Measurements from ENCODE around the gene TTC39A. TPM values are rescaled to one million over a fixed set of nuclear protein-coding genes. Genes with fewer than 3 reads are reported as not detected.
A peak's percentile ranks its signal among the peaks of the same experiment; 100 is the strongest.

Gene TTC39A
- 10 to 100 TPM in 1 of 2 donors, 1 to 10 TPM in 1; 7.9 to 21.3 TPM for total RNA-seq

DNA sequence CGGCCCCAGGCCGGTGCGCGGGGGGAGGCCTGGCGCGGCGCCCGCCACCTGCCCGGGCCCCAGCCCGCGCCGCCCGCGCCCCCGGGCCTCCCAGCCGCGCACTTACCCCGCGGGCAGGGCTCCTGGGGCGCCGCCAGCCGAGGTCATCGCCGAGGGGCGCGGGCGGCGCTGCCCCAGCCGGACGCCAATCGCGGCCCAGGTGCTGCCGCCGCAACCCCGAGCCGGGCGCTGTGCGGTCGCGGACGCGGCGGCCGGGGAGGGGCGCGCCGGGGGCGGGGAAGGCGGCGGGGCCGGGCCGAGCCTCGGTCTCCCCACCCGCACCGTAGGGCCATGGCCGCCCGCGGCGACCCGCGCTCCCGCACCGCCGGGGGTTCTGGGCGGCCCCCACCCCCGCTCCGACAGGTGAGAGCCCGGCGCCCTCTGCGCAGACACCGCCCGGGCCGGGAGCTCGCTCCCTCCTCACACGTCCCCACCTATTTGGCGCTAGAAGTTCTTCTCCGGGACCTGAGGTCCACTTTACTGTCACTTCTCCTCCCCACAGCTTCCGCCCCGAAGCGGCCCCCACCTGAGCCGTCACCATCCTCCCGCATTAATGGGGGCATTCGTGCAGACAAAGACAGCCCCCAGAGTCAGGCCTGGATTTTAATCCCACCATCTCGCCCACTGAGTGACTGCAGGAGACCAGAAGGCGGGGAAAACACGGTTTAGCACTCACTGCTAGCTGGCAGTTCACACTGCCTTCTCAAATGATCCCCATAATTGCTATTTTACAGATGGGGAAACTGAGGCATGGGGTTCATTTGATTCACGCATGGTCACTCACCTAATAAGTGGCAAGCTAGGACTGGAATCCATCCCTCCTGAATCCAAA is at the start of gene TTC39A:
TTC39A (minus strand) TSS at position 232 of the 871 bp plus-strand sequence; CDS start at position 147, 85 bp downstream.
- no peaks in the 10 kb centered on the region for H3K9me3 ChIP-seq
- WGBS, 2 donors: 6 to 23% methylated on average over 10 to 59 of the region's 87 CpGs
- H3K36me3 ChIP-seq (replicated peaks in 1 of 2; ENCODE audit: insufficient read depth in 1 of 2, low read depth in 2 of 2): no peaks in the 10 kb centered on the region
- no peaks in the 10 kb centered on the region for H3K27me3 ChIP-seq
- intact Hi-C loops (cut with DNase I): no loop called here
- TF ChIP-seq POLR2A (IDR thresholded peaks at IDR 0.05): no peak
- TF ChIP-seq, protein P1, sequence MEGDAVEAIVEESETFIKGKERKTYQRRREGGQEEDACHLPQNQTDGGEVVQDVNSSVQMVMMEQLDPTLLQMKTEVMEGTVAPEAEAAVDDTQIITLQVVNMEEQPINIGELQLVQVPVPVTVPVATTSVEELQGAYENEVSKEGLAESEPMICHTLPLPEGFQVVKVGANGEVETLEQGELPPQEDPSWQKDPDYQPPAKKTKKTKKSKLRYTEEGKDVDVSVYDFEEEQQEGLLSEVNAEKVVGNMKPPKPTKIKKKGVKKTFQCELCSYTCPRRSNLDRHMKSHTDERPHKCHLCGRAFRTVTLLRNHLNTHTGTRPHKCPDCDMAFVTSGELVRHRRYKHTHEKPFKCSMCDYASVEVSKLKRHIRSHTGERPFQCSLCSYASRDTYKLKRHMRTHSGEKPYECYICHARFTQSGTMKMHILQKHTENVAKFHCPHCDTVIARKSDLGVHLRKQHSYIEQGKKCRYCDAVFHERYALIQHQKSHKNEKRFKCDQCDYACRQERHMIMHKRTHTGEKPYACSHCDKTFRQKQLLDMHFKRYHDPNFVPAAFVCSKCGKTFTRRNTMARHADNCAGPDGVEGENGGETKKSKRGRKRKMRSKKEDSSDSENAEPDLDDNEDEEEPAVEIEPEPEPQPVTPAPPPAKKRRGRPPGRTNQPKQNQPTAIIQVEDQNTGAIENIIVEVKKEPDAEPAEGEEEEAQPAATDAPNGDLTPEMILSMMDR (IDR thresholded peaks at IDR 0.05): no peak
- no peak within 1 kb of the TSS for H3K4me3 ChIP-seq
- H3K27ac ChIP-seq: peak within 1 kb of the TSS; percentile 83 to 93 (median 87)
- DNase-seq: peak in 3 of 4 donors; percentile 32 to 59 (median 46)
- H3K4me1 ChIP-seq: peaks cover 26% of the 10 kb centered on the region
- peak; percentile 45 for ATAC-seq

DNA sequence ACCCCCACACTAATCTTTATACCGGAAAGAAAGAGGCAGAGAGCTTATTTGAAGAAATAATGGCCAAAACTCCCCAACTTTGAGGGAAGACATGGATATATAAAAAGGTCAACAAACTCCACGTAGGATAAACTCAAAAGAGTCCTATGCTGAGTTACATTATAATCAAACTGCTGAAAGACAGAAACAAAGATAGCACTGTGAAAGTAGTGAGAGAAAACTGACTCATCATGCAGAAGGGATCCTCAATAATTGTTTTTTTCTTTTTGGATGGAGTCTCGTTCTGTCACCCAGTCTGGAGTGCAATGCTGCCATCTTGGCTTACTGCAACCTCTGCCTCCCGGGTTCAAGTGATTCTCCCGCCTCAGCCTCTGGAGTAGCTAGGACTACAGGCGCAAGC is 48.5 kb upstream of the TTC39A start:
- peaks cover 0 to 4% (median 0%) of the 10 kb centered on the region in 3 donors for H3K9me3 ChIP-seq
- H3K27me3 ChIP-seq: no peaks in the 10 kb centered on the region
- no peak overlapping the region for H3K4me3 ChIP-seq
- TF ChIP-seq POLR2A (IDR thresholded peaks at IDR 0.05): no peak
- TF ChIP-seq, protein P1 (IDR thresholded peaks at IDR 0.05): no peak
- 95% methylated on average over 6 of the region's 6 CpGs for WGBS, 2 donors
- H3K27ac ChIP-seq: no peak overlapping the region
- no peak for ATAC-seq
- no peaks in the 10 kb centered on the region for H3K4me1 ChIP-seq
- intact Hi-C loops (cut with DNase I): no loop called here
- H3K36me3 ChIP-seq (replicated peaks in 1 of 2; ENCODE audit: insufficient read depth in 1 of 2, low read depth in 2 of 2): peaks cover 0 to 3% of the 10 kb centered on the region in 2 donors
- DNase-seq: no peak

DNA sequence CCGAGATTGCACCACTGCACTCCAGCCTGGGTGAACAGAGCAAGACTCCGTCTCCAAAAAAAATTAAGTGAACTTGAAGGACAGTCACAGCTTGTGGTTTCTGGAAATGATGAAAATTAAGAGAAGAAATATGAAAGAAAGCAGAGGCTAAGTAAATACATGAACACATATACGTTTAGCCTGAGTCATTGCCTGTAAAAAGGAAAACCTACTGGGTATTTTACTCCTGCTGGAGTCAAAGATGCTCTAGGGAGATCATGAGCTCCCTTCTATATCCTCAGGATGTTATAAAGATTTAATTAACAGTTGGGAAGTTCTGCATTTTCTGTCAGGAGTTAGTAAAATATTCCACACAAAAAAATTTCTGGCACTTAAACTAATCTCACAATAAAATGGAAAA is 43.5 kb upstream of the TTC39A start:
- TF ChIP-seq, protein P1 (IDR thresholded peaks at IDR 0.05): no peak
- TF ChIP-seq POLR2A (IDR thresholded peaks at IDR 0.05): no peak
- Histone ChIP-seq H3K4me3 (no peak overlapping the region), H3K9me3 (no peaks in the 10 kb centered on the region), H3K4me1 (no peaks in the 10 kb centered on the region), H3K36me3 (replicated peaks in 1 of 2; ENCODE audit: insufficient read depth in 1 of 2, low read depth in 2 of 2) (peaks cover 0 to 2% of the 10 kb centered on the region in 2 donors), H3K27ac (no peak overlapping the region), H3K27me3 (no peaks in the 10 kb centered on the region)
- whole genome bisulfite sequencing, 2 donors: 94 to 96% methylated on average over 3 of the region's 3 CpGs
- intact Hi-C loops (cut with DNase I): no loop called here
- DNase-seq: no peak
- no peak for ATAC-seq

DNA sequence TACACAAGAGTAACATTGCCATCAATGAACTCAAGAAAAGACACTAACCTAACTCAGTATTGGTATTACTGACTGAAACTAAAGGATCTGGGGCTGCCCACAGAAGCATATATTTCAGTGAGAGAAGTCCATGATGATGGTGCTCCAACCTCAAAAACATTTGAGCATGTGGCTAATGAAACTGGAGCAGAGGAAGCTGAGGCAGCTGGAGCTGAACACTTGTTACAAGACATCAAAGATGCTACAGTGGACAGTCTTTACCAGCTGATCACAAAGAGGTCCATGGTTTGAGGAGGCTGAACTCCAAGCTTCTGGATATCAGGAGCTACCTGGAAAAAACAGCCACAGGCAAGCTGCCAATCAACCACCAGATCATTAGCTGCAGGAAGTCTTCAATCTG is 42.2 kb upstream of the TTC39A start:
- intact Hi-C loops (cut with DNase I): no loop called here

More for the DNA sequence above, 42.2 kb upstream of the TTC39A start:
- peaks cover 0 to 2% of the 10 kb centered on the region in 2 donors for H3K36me3 ChIP-seq (replicated peaks in 1 of 2; ENCODE audit: insufficient read depth in 1 of 2, low read depth in 2 of 2)
- H3K4me3 ChIP-seq: no peak overlapping the region
- ATAC-seq (no peak), DNase-seq (no peak)
- no peak for TF ChIP-seq POLR2A (IDR thresholded peaks at IDR 0.05)
- TF ChIP-seq, protein P1 (IDR thresholded peaks at IDR 0.05): no peak
- H3K9me3 ChIP-seq: no peaks in the 10 kb centered on the region
- no peaks in the 10 kb centered on the region for H3K4me1 ChIP-seq
- H3K27ac ChIP-seq: no peak overlapping the region
- H3K27me3 ChIP-seq: no peaks in the 10 kb centered on the region
